Stimulated activated CD8-positive, alpha-beta memory T cell treated with anti-CD3 and anti-CD28 coated beads, Interleukin-7, amount 100 ng/mL, for 48 hours (primary cell): ENCODE data around the gene MBD3.
"Not testable (repeated sequence)": the region's sequence is repeated elsewhere in the genome, so short reads cannot be mapped to it uniquely, and the experiment has no call there.

Source experiments
- DNase-seq, 2 donors: peaks; one replicate each; pipeline ENCODE4 v3.0.0-alpha.2; 2020; ENCODE audit warnings: low read depth in 1 of 2; ENCODE audit errors: extremely low read depth in 1 of 2

MBD3 gene

DNA sequence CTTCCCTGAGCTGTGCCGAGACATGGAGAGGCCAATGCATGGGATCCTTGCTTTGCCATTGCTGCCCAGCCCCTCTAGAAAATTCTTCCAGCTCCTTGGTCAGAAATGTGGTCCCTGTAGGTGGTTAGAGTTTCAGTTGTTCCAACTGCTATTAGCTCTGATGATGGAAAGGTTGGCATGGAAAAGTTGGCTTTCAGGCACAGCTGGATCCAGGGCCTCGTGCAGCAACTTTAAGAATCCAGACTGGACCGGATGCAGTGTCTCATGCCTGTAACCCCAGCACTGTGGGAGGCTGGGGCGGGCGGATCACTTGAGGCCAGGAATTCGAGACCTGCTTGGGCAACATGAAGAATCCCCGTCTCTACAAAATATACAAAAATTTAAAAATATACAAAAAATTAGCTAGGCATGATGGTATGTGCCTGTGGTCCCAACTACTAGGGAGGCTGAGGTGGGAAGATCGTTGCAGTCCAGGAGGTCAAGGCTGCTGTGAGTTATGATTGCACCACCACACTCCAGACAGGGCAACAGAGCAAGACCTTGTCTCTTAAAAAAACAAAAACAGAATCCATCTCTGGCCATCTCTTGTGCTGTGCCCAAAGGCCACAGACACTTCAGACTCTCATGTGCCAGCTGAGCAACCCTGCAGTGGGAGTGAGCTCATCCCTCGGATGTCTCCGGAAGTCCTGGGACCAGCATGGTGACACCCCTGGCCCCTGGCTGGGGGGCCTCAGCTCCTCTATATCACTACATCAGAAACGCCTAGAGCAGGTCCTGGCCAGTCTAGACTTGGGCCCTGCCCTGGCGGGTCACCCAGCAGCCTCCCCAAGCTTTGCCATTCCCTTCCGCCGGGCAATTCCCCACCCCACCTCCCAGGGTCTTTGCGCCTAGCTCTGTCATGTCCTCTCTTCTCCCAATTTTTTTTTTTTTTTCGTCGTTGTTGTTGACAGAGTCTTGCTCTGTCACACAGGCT lies 41.3 kb downstream of the MBD3 start:
- DNase-seq, result no peak

- no peak for DNase-seq
These were observed 43.2 kb downstream of the MBD3 start for GRCh38 chr19:1549332-1549945.

GRCh38 chr19:1540365-1540925 lies 52.2 kb downstream of the MBD3 start:
- no peak for DNase-seq

DNA sequence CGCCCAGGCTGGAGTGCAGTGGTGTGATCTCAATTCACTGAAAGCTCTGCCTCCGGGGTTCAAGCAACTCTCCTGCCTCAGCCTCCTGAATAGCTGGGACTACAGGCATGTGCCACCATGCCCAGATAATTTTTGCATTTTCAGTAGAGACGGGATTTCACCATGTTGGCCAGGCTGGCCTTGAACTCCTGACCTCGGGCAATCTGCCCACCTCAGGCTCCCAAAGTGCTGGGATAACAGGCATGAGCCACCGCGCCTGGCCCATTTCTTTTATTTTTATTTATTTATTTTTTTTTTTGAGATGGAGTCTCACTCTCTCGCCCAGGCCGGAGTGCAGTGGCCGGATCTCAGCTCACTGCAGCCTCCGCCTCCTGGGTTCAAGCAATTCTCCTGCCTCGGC lies 52.9 kb downstream of the MBD3 start:
- not testable (repeated sequence) for DNase-seq

DNA sequence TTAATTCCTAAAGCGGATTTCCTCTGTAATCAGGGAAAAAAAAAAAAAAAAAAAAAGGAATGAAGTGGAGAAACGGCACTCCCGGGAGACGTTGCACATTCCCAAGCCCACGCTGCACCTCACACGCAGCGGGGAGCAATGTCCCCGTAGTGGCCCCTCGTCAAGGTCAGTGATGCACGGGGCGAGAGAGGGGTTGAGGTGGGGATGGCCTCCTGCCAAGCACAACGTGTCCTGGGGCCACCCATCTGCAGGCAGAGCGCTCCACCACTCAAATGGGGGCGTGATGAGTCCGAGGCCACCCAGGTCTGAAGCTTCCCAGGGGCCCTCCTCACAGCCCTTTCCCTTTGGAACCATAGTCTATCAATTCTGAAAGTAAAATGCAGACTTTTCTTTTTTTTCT lies 53.7 kb downstream of the MBD3 start:
- no peak for DNase-seq

DNA sequence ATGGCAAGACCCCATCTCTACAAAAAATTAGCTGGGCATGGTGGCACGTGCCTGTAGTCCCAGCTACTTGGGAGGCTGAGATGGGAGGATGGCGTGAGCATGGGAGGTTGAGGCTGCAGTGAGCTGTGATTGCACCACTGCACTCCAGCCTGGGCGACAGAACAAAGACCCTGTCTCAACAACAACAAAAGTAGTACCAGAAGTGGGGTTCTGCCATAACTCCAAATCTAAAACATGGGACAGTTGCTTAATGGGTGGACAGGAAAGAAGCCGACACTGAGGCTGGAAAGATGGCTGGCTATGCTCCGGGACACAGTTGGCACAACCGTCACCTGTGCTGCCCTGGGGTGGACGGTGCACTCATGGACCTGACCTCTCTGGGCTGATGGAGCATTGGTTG lies 57.0 kb downstream of the MBD3 start:
- DNase-seq, result not testable (repeated sequence)

- no peak for DNase-seq
These were observed 57.7 kb downstream of the MBD3 start for GRCh38 chr19:1534972-1535371.

GRCh38 chr19:1533510-1534150 lies 59.0 kb downstream of the MBD3 start:
- DNase-seq, result no peak

- no peak for DNase-seq
These were observed 60.7 kb downstream of the MBD3 start for GRCh38 chr19:1532003-1532402.

DNA sequence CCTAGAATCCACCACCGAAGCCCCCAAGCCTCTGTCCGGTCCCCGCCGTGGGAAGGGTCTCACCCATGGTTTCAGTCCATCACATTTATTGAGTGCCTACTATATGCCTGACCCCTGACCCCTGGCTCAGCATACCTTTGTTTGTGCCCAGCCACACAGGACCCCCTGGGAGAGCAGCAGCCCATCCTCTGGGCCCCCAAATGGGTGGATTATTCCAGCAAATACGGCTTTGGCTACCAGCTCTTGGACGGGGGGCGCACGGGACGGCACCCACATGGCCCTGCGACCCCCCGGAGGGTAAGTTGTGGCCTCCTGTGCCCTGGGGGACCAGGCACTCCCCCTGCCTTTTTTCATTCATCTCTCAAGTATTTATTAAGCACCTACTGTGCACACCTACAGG lies 61.1 kb downstream of the MBD3 start:
- no peak for DNase-seq

DNA sequence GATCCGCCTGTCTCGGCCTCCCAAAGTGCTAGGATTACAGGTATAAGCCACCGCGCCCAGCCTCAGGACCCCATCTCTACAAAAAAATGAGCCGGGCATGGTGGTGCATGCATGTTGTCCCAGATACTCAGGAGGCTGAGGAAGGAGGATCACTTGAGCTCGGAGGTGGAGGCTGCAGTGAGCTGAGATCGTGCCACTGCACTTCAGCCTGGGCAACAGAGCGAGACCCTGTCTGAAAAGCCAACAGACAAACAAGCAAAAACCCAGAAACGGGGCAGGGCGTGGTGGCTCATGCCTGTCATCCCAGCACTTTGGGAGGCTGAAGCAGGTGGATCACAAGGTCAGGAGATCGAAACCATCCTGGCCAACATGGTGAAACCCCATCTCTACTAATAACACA lies 61.8 kb downstream of the MBD3 start:
- not testable (repeated sequence) for DNase-seq

GRCh38 chr19:1529430-1529816 lies 63.2 kb downstream of the MBD3 start:
- DNase-seq, result no peak

- no peak for DNase-seq
These were observed 63.9 kb downstream of the MBD3 start for GRCh38 chr19:1528596-1529429.

DNA sequence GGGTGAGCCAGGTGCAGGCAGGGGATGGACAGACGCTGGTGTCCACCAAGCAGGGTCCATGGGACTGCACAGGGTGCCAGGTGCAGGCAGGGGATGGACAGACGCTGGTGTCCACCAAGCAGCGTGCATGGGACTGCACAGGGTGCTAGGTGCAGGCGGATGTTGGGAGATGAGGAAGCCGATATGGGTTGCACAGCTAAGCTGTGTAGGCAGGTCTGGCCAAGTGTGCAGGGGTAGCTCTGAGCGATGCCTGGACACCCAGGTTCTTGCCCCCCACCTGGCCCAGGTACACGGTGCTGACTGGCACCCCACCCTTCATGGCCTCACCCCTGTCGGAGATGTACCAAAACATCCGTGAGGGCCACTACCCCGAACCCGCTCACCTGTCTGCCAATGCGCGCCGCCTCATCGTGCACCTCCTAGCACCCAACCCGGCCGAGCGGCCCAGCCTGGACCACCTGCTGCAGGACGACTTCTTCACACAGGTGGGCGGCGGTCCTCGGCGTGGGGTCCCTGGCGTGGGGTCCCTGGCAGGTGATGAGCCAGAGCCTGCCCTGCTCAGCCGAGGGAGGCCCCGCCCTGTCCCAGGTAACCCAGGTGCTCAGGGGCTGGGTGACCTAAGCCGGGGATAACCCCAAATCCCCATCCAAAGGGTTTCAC lies 64.9 kb downstream of the MBD3 start:
- no peak for DNase-seq

DNA sequence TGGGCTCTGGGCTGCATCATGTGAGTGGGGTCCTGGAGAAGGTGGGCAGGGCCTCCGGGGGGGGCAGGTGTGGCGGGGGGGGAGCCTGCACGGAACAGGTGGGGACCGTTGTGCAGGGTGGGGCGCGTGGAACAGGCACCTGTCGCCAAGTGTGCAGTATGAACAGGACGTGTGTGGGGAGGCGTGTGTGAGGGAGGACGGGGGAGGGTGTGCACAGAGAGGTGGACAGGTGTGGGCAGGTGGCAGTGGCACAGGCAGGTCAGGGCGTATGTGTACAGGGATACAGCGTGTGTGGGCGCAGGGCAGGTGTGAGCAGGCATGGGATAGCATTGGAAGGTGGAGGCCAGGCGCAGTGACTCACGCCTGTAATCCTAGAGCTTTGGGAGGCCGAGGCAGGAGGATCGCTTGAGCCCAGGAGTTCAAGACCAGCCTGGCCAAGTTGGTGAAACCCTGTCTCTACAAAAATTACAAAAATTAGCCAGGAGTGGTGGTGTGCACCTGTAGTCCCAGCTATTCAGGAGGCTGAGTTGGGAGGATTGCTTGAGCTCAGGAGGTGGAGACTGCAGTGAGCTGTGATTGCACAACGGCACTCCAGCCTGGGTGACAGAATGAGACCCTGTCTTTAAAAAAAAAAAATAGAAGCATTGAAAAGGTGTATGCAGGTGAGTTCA lies 65.6 kb downstream of the MBD3 start:
- DNase-seq, result no peak

DNA sequence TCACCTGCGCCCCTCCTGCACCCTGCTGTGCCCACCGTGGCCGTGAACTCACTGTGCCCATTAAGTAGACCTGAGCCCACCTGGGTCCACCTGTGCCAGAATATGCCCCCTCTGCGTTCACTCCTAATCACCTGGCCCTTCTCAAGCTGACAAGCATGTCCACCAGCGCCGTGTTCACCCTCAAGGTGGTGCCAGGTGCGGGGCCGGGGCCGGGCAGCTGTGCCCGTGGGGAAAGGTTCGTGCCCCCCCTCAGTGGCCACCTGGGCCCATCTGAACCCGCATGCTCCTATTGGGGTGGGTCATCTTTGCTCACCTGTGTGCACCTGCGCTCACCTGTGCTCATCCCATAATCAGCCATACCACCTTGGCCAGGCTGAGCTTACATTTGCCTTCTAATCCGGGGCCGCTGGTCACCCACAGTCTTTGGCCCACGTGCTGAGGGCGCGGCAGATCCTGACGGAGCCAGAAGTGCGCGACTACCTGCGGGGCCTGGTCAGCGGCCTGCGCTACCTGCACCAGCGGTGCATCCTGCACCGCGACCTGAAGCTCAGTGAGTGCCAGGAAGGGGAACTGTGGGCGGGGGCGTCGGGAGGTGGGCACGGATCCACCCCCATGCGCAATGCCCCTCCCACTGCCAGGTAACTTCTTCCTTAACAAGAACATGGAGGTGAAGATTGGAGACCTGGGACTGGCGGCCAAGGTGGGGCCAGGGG lies 66.4 kb downstream of the MBD3 start:
- no peak for DNase-seq

DNA sequence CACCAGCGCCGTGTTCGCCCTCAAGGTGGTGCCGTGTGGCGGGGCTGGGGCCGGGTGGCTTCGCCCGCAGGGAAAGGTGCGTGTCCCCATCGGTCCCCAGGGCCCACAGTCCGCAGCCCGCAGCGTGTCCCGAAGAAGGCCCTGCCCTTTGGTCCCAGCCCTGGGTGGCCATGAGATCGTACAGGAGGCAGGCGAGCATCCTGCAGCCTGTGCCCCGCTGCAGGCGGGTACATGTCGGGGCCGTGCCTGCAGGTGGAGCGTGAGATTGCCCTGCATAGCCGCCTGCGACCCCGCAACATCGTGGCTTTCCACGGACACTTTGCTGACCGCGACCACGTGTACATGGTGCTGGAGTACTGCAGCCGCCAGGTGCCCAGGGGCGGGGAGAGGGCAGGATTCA lies 67.3 kb downstream of the MBD3 start:
- DNase-seq, result no peak

- no peak for DNase-seq
These were observed 67.7 kb downstream of the MBD3 start for GRCh38 chr19:1524972-1525325.
